Stomach (tissue), 9 donors: ENCODE measurements around the gene SELL. TPM values are rescaled to one million over a fixed set of nuclear protein-coding genes. Genes with fewer than 3 reads are reported as not detected.
"Not testable (repeated sequence)": the region's sequence is repeated elsewhere in the genome, so short reads cannot be mapped to it uniquely, and the experiment has no call there.

ENCODE experiments used
- DNase-seq, 2 donors: peaks; one replicate each; pipeline versions ENCODE4 v3.0.0 to v3.0.0-alpha.2; 2013 to 2019
- H3K27ac ChIP-seq, 5 donors: fragments of 200-600 bp in 4 of 5; sonication (generic) in 4 of 5; one replicate each; pipeline ENCODE4 v1.5.1; 2013 to 2019; ENCODE audit warnings: mild to moderate bottlenecking in 1 of 5, moderate library complexity in 1 of 5
- H3K27me3 ChIP-seq, 3 donors: fragments of 200-600 bp; sonication (generic); one replicate each; pipeline ENCODE4 v1.5.1; 2017 to 2019; ENCODE audit warnings: mixed run types in 1 of 3
- H3K36me3 ChIP-seq, 4 donors: fragments of 200-600 bp; sonication (generic); 1 replicate in 3 of 4; 2 replicates in 1 of 4; pipeline ENCODE4 v1.5.1; 2016 to 2019
- H3K4me1 ChIP-seq, 4 donors: fragments of 200-600 bp; sonication (generic); one replicate each; pipeline ENCODE4 v1.5.1; 2016 to 2019
- H3K4me3 ChIP-seq, 4 donors: fragments of 200-600 bp; sonication (generic) in 3 of 4; one replicate each; pipeline ENCODE4 v1.5.1; 2016 to 2019; ENCODE audit warnings: mild to moderate bottlenecking in 1 of 4
- H3K9me3 ChIP-seq, 4 donors: fragments of 200-600 bp; sonication (generic); one replicate each; pipeline ENCODE4 v1.5.1; 2016 to 2019
- EP300 ChIP-seq: sonication (generic); formaldehyde crosslinking; IDR thresholded peaks from one replicate; pipeline ENCODE4 v1.6.1; 2017; ENCODE audit warnings: antibody characterized with exemption
- POLR2A ChIP-seq, 4 donors: fragments of 450-650 bp; IDR thresholded peaks; one replicate each; pipeline ENCODE4 v1.6.1; 2016; ENCODE audit warnings: antibody characterized with exemption in 4 of 4, control low read depth in 2 of 4, mild to moderate bottlenecking in 1 of 4, moderate library complexity in 1 of 4
- POLR2AphosphoS5 ChIP-seq, 3 donors: sonication (generic); formaldehyde crosslinking; IDR thresholded peaks; one replicate each; pipeline ENCODE4 v1.6.1; 2016; ENCODE audit warnings: antibody characterized with exemption in 3 of 3
- WGBS, 5 donors: extraction: QIAGEN DNeasy Blood & Tissue Kit in 3 of 5; methylation state at CpG; one replicate each; pipeline versions ENCODE4 v1.1.5 to v1.1.7; 2013 to 2018; 5-methylcytosine and 5-hydroxymethylcytosine counted together
- intact Hi-C: fragments of 100-400 bp; cut with DNase I; formaldehyde crosslinking; loops from one replicate; pipeline ENCODE4 v1.15.1; 2023; ENCODE audit warnings: low total_unique reads
- polyA plus RNA-seq, 3 donors: library from polyadenylated mRNA; stranded (reverse); fragments of 200-250 nt; gene quantifications; one replicate each; pipeline ENCODE4 v1.2.3, GENCODE V29; 2013
- total RNA-seq, 5 donors: library from RNA; depleted of rRNA; stranded (reverse); fragments of >200 nt; gene quantifications; one replicate each; pipeline versions ENCODE4 v1.1.0 to v1.2.3, GENCODE V29; 2014 to 2016
- TF ChIP-seq, protein P1 (sequence below), 7 experiments: fragments of 450-650 bp in 4 of 7; fragments of 200-600 bp in 3 of 7; sonication (generic) in 3 of 7; IDR thresholded peaks; one replicate each; pipeline ENCODE4 v1.5.1; 2016 to 2019; ENCODE audit warnings: antibody characterized with exemption in 7 of 7, control low read depth in 2 of 7, mild to moderate bottlenecking in 1 of 7
- donor health status: healthy with polysubstance abuse.
- donor health status: Bipolar disorder and iron deficiency.
- donor health status: healthy.

The SELL gene
- total and polyA plus RNA-seq, 8 donors = 1.1 to 11.9 (median 2.9) TPM; not detected in 3

- no peak overlapping the region for H3K27ac ChIP-seq
These were observed 30.3 kb downstream of the SELL start for GRCh38 chr1:169681140-169681539.

DNA sequence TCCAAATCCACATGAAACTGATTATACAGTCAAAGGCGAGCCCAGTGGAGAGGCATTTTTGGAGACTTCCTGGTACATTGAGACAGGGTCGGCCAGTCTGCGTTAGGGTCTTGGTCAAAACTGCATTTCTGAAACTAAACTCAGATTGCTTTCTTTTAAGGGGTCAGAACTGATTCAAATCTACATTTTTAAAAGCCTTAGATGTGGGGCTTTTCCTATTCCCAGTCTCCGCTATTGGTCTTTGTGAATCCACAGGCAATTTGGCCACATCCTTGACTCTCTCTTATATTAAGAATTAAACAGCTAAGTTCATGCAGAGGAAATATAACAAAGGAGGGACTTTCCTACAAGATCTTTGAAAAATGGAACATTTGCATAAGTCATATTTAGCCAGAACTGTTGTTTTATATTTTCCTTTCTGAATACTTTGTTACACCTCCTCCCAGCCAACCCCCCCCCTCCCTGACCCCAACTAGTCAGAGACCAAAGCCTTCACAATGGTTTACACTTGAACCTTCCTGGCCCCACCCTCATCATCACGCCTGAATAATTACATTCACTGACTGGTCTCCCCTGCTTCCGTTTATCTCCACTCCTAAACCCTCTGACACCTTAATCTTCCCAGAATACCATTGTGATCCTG is 30.9 kb downstream of the SELL start:
- Histone ChIP-seq H3K4me3 (no peak overlapping the region), H3K27me3 (no peaks in the 10 kb centered on the region), H3K9me3 (no peaks in the 10 kb centered on the region), H3K27ac (no peak overlapping the region), H3K4me1 (peaks cover 0 to 15% (median 0%) of the 10 kb centered on the region in 4 donors), H3K36me3 (no peaks in the 10 kb centered on the region)
- no peak for DNase-seq
- intact Hi-C loops = no loop called here
- no peak for TF ChIP-seq EP300
- TF ChIP-seq POLR2A (IDR thresholded peaks at IDR 0.05) = no peak
- TF ChIP-seq, protein P1, sequence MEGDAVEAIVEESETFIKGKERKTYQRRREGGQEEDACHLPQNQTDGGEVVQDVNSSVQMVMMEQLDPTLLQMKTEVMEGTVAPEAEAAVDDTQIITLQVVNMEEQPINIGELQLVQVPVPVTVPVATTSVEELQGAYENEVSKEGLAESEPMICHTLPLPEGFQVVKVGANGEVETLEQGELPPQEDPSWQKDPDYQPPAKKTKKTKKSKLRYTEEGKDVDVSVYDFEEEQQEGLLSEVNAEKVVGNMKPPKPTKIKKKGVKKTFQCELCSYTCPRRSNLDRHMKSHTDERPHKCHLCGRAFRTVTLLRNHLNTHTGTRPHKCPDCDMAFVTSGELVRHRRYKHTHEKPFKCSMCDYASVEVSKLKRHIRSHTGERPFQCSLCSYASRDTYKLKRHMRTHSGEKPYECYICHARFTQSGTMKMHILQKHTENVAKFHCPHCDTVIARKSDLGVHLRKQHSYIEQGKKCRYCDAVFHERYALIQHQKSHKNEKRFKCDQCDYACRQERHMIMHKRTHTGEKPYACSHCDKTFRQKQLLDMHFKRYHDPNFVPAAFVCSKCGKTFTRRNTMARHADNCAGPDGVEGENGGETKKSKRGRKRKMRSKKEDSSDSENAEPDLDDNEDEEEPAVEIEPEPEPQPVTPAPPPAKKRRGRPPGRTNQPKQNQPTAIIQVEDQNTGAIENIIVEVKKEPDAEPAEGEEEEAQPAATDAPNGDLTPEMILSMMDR (IDR thresholded peaks at IDR 0.05) = no peak
- TF ChIP-seq POLR2AphosphoS5 (IDR thresholded peaks at IDR 0.05) = no peak
- 51 to 61% (median 54%) methylated on average over 6 of the region's 6 CpGs for WGBS, 5 donors

More at GRCh38 chr1:169681140-169681539, 30.3 kb downstream of the SELL start:
- Histone ChIP-seq H3K36me3 (no peaks in the 10 kb centered on the region), H3K4me3 (no peak overlapping the region), H3K9me3 (no peaks in the 10 kb centered on the region), H3K4me1 (peaks cover 0 to 9% (median 0%) of the 10 kb centered on the region in 4 donors), H3K27me3 (no peaks in the 10 kb centered on the region)
- TF ChIP-seq EP300 (no peak), POLR2AphosphoS5 (IDR thresholded peaks at IDR 0.05) (no peak), POLR2A (IDR thresholded peaks at IDR 0.05) (no peak)
- TF ChIP-seq, protein P1 (IDR thresholded peaks at IDR 0.05) = no peak
- intact Hi-C loops = no loop called here
- no peak for DNase-seq
- WGBS, 5 donors = 33 to 54% (median 48%) methylated on average over 2 of the region's 2 CpGs

DNA sequence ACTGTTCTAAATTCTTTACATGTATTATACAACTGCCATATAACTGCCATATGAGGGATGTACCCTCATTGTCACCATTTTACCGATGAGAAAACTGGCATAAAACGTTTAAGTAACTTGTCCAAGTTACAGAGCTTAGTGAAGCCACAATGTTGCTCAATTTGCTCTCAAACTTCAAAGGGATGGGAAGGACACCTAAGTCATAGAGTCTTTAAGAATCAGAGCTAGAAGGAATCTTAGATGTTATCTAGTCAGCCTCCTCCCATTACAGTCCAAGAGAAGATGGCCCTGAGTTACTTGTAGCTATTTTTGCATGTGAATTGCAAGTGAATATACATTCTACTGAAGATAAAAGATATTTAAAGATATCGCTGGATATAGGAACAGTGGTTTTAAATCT is 31.7 kb downstream of the SELL start:
- 78 to 86% (median 85%) methylated on average over 3 of the region's 3 CpGs for WGBS, 5 donors
- intact Hi-C loops = no loop called here
- Histone ChIP-seq H3K9me3 (no peaks in the 10 kb centered on the region), H3K36me3 (no peaks in the 10 kb centered on the region), H3K27ac (no peak overlapping the region), H3K27me3 (no peaks in the 10 kb centered on the region), H3K4me3 (no peak overlapping the region), H3K4me1 (peaks cover 0 to 19% (median 0%) of the 10 kb centered on the region in 4 donors)
- TF ChIP-seq EP300 = no peak
- TF ChIP-seq, protein P1 (IDR thresholded peaks at IDR 0.05) = no peak
- no peak for TF ChIP-seq POLR2AphosphoS5 (IDR thresholded peaks at IDR 0.05)
- no peak for TF ChIP-seq POLR2A (IDR thresholded peaks at IDR 0.05)
- no peak for DNase-seq

GRCh38 chr1:169676001-169676400 is 35.4 kb downstream of the SELL start:
- H3K27me3 ChIP-seq = no peaks in the 10 kb centered on the region
- peak overlapping the region in 1 of 5 donors; percentile 37 for H3K27ac ChIP-seq
- no peaks in the 10 kb centered on the region for H3K36me3 ChIP-seq
- peak in 1 of 2 donors; percentile 29 for DNase-seq
- intact Hi-C loops = no loop called here
- H3K9me3 ChIP-seq = peaks cover 0 to 4% (median 0%) of the 10 kb centered on the region in 4 donors
- no peak overlapping the region for H3K4me3 ChIP-seq
- TF ChIP-seq POLR2A (IDR thresholded peaks at IDR 0.05) (no peak), POLR2AphosphoS5 (IDR thresholded peaks at IDR 0.05) (peak in 2 of 3 donors; percentile 52 to 67)
- WGBS, 5 donors = 9 to 26% (median 21%) methylated on average over 2 of the region's 2 CpGs
- peaks cover 0 to 19% (median 0%) of the 10 kb centered on the region in 4 donors for H3K4me1 ChIP-seq

DNA sequence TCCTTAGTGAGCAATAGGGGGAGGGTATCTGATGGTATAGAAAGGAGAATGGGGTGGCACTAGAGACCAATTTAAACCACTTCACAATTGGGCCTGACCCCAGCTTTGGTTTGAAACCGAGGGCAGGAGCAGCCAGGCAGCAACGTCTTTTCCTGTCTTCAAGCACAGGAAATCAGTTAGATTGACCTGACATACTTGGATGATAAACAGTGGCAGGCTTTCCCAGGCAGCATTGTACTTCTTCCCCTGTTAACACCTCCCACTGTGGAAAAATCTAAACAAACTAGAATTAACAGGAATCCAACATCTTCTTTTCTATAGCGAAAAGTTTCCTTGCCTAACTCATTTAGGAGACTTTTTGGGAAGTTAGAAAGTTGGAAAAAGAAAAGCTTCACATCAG is 40.6 kb downstream of the SELL start:
- Histone ChIP-seq H3K4me1 (peaks cover 0 to 17% (median 0%) of the 10 kb centered on the region in 4 donors), H3K27me3 (no peaks in the 10 kb centered on the region), H3K9me3 (peaks cover 0 to 4% (median 0%) of the 10 kb centered on the region in 4 donors), H3K27ac (no peak overlapping the region), H3K4me3 (no peak overlapping the region), H3K36me3 (no peaks in the 10 kb centered on the region)
- intact Hi-C loops = no loop called here
- DNase-seq = peak in 1 of 2 donors; percentile 14
- no peak for TF ChIP-seq POLR2A (IDR thresholded peaks at IDR 0.05)
- WGBS, 5 donors = 21 to 41% (median 33%) methylated on average over 3 of the region's 3 CpGs

DNA sequence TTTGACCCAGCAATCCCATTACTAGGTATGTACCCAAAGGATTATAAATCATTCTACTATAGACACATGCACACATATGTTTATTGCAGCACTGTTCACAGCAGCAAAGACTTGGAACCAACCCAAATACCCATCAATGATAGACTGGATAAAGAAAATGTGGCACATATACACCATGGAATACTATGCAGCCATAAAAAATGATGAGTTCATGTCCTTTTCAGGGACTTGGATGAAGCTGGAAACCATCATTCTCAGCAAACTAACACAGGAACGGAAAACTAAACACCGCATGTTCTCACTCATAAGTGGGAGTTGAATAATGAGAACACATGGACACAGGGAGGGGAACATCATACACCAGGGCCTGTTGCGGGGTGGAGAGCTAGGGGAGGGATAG is 41.2 kb downstream of the SELL start:
- DNase-seq, H3K4me3 ChIP-seq, H3K27ac ChIP-seq, intact Hi-C loops, H3K27me3 ChIP-seq, H3K9me3 ChIP-seq, H3K36me3 ChIP-seq: not testable (repeated sequence)
- 89 to 97% (median 95%) methylated on average over 3 of the region's 3 CpGs for WGBS, 5 donors
- H3K4me1 ChIP-seq = peaks cover 0 to 11% (median 0%) of the 10 kb centered on the region in 4 donors

- DNase-seq, H3K27me3 ChIP-seq, H3K4me3 ChIP-seq, H3K36me3 ChIP-seq, H3K4me1 ChIP-seq, intact Hi-C loops, H3K9me3 ChIP-seq: not testable (repeated sequence)
- WGBS, 5 donors = 84 to 96% (median 92%) methylated on average over 14 to 28 of the region's 28 CpGs
- H3K27ac ChIP-seq = peak overlapping the region in 1 of 5 donors; percentile 69
These were observed 43.5 kb downstream of the SELL start for GRCh38 chr1:169667699-169668596.

- H3K36me3 ChIP-seq, H3K4me3 ChIP-seq, intact Hi-C loops, H3K4me1 ChIP-seq, DNase-seq, H3K9me3 ChIP-seq, H3K27me3 ChIP-seq: not testable (repeated sequence)
- peak overlapping the region in 2 of 5 donors; percentile 22 to 69 for H3K27ac ChIP-seq
- WGBS, 5 donors = 37 to 46% (median 46%) methylated on average over 2 of the region's 2 CpGs
These were observed 44.2 kb downstream of the SELL start for GRCh38 chr1:169667227-169667639.
